NT2/D1 (cell line): ENCODE measurements around the gene EPB41.

Experiments
- DNase-seq: peaks from one replicate; pipeline ENCODE4 v3.0.0-alpha.2; 2011; ENCODE audit warnings: low read depth, low spot score
- H3K27me3 ChIP-seq: 2 replicates; pipeline ENCODE4 v1.6.0; 2011; ENCODE audit warnings: mild to moderate bottlenecking; ENCODE audit not compliant: insufficient read length, insufficient read depth
- H3K36me3 ChIP-seq: 2 replicates; pipeline ENCODE4 v1.6.1; 2011; ENCODE audit warnings: mild to moderate bottlenecking, low read length, mixed read lengths; ENCODE audit not compliant: insufficient read depth, insufficient read length
- H3K4me1 ChIP-seq: 2 replicates; pipeline ENCODE4 v1.5.1; 2011; ENCODE audit not compliant: insufficient read depth, insufficient read length
- H3K4me3 ChIP-seq: 2 replicates; pipeline ENCODE4 v1.5.1; 2011; ENCODE audit warnings: low read depth; ENCODE audit not compliant: insufficient read length
- H3K9ac ChIP-seq: 2 replicates; pipeline ENCODE4 v1.6.0; 2011; ENCODE audit warnings: low read depth; ENCODE audit not compliant: insufficient read length
- H3K9me3 ChIP-seq: 2 replicates; pipeline ENCODE4 v1.5.1; 2011; ENCODE audit warnings: mild to moderate bottlenecking, low read length; ENCODE audit not compliant: insufficient read depth
- SUZ12 ChIP-seq: IDR thresholded peaks from 2 replicates; pipeline ENCODE4 v1.6.1; 2011; ENCODE audit not compliant: insufficient read length, insufficient read depth; ENCODE audit errors: extremely low read depth
- YY1 ChIP-seq: IDR thresholded peaks from 2 replicates; pipeline ENCODE4 v1.6.1; 2011; ENCODE audit not compliant: insufficient read length, insufficient read depth
- ZNF274 ChIP-seq: IDR thresholded peaks from 2 replicates; pipeline ENCODE4 v1.6.1; 2011; ENCODE audit warnings: mild to moderate bottlenecking, low read depth, low read length

EPB41 gene

GRCh38 chr1:28915031-28915895 is 894 bp downstream of the EPB41 start:
- H3K9ac ChIP-seq: peak overlapping the region; percentile 90
- H3K4me1 ChIP-seq: peaks cover 8% of the 10 kb centered on the region
- no peaks in the 10 kb centered on the region for H3K27me3 ChIP-seq
- peak; percentile 57 for DNase-seq
- TF ChIP-seq SUZ12: no peak
- no peak for TF ChIP-seq YY1
- TF ChIP-seq ZNF274: no peak
- no peaks in the 10 kb centered on the region for H3K36me3 ChIP-seq
- no peaks in the 10 kb centered on the region for H3K9me3 ChIP-seq
- peak overlapping the region; percentile 85 for H3K4me3 ChIP-seq

- H3K9ac ChIP-seq: no peak overlapping the region
- no peak overlapping the region for H3K4me3 ChIP-seq
- TF ChIP-seq YY1 (no peak), SUZ12 (no peak), ZNF274 (no peak)
- DNase-seq: no peak
- no peaks in the 10 kb centered on the region for H3K9me3 ChIP-seq
- no peaks in the 10 kb centered on the region for H3K36me3 ChIP-seq
- H3K4me1 ChIP-seq: peaks cover 5% of the 10 kb centered on the region
- H3K27me3 ChIP-seq: no peaks in the 10 kb centered on the region
Measured at GRCh38 chr1:28917757-28918118, 3.4 kb downstream of the EPB41 start.

- TF ChIP-seq ZNF274 (no peak), YY1 (no peak), SUZ12 (no peak)
- no peak overlapping the region for H3K4me3 ChIP-seq
- H3K4me1 ChIP-seq: no peaks in the 10 kb centered on the region
- no peaks in the 10 kb centered on the region for H3K36me3 ChIP-seq
- no peak overlapping the region for H3K9ac ChIP-seq
- DNase-seq: no peak
- H3K9me3 ChIP-seq: no peaks in the 10 kb centered on the region
- no peaks in the 10 kb centered on the region for H3K27me3 ChIP-seq
Measured at GRCh38 chr1:28921286-28921869, 7.0 kb downstream of the EPB41 start.

GRCh38 chr1:28925350-28925891 is 11.1 kb downstream of the EPB41 start:
- H3K36me3 ChIP-seq: no peaks in the 10 kb centered on the region
- H3K4me3 ChIP-seq: no peak overlapping the region
- no peaks in the 10 kb centered on the region for H3K9me3 ChIP-seq
- no peak for DNase-seq
- H3K27me3 ChIP-seq: no peaks in the 10 kb centered on the region
- TF ChIP-seq ZNF274: no peak
- TF ChIP-seq SUZ12: no peak
- TF ChIP-seq YY1: no peak
- H3K4me1 ChIP-seq: no peaks in the 10 kb centered on the region
- no peak overlapping the region for H3K9ac ChIP-seq

- no peaks in the 10 kb centered on the region for H3K36me3 ChIP-seq
- no peak overlapping the region for H3K9ac ChIP-seq
- no peaks in the 10 kb centered on the region for H3K9me3 ChIP-seq
- no peaks in the 10 kb centered on the region for H3K4me1 ChIP-seq
- no peak for DNase-seq
- H3K4me3 ChIP-seq: no peak overlapping the region
- TF ChIP-seq YY1: no peak
- no peak for TF ChIP-seq ZNF274
- TF ChIP-seq SUZ12: no peak
- no peaks in the 10 kb centered on the region for H3K27me3 ChIP-seq
Measured at GRCh38 chr1:28926629-28927265, 12.4 kb downstream of the EPB41 start.

GRCh38 chr1:28927266-28927647 is 12.9 kb downstream of the EPB41 start:
- Histone ChIP-seq H3K36me3 (no peaks in the 10 kb centered on the region), H3K9ac (no peak overlapping the region), H3K4me3 (no peak overlapping the region), H3K4me1 (no peaks in the 10 kb centered on the region), H3K9me3 (no peaks in the 10 kb centered on the region), H3K27me3 (no peaks in the 10 kb centered on the region)
- DNase-seq: no peak
- no peak for TF ChIP-seq YY1
- no peak for TF ChIP-seq ZNF274
- TF ChIP-seq SUZ12: no peak

- Histone ChIP-seq H3K4me3 (no peak overlapping the region), H3K27me3 (no peaks in the 10 kb centered on the region), H3K4me1 (no peaks in the 10 kb centered on the region), H3K9me3 (no peaks in the 10 kb centered on the region), H3K36me3 (no peaks in the 10 kb centered on the region), H3K9ac (no peak overlapping the region)
- TF ChIP-seq ZNF274: no peak
- no peak for TF ChIP-seq SUZ12
- TF ChIP-seq YY1: no peak
- no peak for DNase-seq
Measured at GRCh38 chr1:28927648-28928313, 13.4 kb downstream of the EPB41 start.
